Activated CD8-positive, alpha-beta memory T cell treated with anti-CD3 and anti-CD28 coated beads, Interleukin-2, amount 10 ng/mL, durations not matched to agents 7 days and 5 days (primary cell): Measurements from ENCODE around the gene PPARGC1A. TPM values are rescaled to one million over a fixed set of nuclear protein-coding genes. Genes with fewer than 3 reads are reported as not detected.

Source experiments
- ATAC-seq: fragments of 150-1000 bp; cut with Tn5 transposase; one replicate; pipeline ENCODE4 v1.10.0; 2021; ENCODE audit warnings: moderate library complexity
- CTCF ChIA-PET: fragments of 350-600 bp; sonication (Branson Sonifier 250); formaldehyde crosslinking; loops from one replicate; lab custom pipeline; 2021; ENCODE audit warnings: antibody characterized with exemption; lab: Charles Lee
- DNase-seq: peaks from one replicate; pipeline ENCODE4 v3.0.0-alpha.2; 2020
- H3K27ac Mint-ChIP-seq: one replicate; pipeline ENCODE4 v1.8.0; 2021; ENCODE audit warnings: mild to moderate bottlenecking, mixed read lengths
- H3K27me3 Mint-ChIP-seq: one replicate; pipeline ENCODE4 v1.8.0; 2021; ENCODE audit warnings: mixed read lengths
- H3K36me3 Mint-ChIP-seq: one replicate; pipeline ENCODE4 v1.8.0; 2021; ENCODE audit warnings: mild to moderate bottlenecking, mixed read lengths
- H3K4me1 Mint-ChIP-seq: one replicate; pipeline ENCODE4 v1.8.0; 2021; ENCODE audit warnings: mixed read lengths
- H3K4me3 Mint-ChIP-seq: one replicate; pipeline ENCODE4 v1.8.0; 2021; ENCODE audit warnings: mild to moderate bottlenecking, moderate library complexity, mixed read lengths
- H3K9me3 Mint-ChIP-seq: one replicate; pipeline ENCODE4 v1.8.0; 2022; ENCODE audit warnings: low read depth, mixed read lengths
- total RNA-seq, 2 experiments: library from RNA; stranded (reverse); gene quantifications; one replicate each; pipeline ENCODE4 v1.2.3, GENCODE V29; 2021

Gene PPARGC1A
- total RNA-seq, 2 experiments from 2014 or later = not detected

DNA sequence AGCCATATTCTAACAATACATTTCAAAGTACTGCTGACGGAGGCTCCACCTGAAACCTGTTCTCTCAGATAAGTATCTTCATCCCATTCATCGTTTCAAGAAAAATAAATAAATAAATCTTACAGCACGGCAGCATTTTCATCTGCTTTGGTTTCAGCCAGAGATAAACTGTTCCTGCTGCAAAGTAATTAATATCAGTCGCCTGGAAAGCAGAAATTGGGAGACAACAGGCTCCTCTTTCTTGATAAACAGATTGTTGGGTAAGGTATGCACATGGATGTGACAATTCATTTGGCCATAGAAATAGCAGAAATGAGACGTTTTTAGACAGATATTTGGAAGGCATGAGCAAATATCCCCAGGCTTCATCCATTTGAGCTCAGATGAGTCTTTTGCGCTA is 110.4 kb downstream of the PPARGC1A start:
- no peak overlapping the region for H3K27ac Mint-ChIP-seq
- H3K4me3 Mint-ChIP-seq = no peak overlapping the region
- no peak for ATAC-seq
- DNase-seq = no peak
- CTCF ChIA-PET = no interaction called here
- no peaks in the 10 kb centered on the region for H3K4me1 Mint-ChIP-seq
- H3K36me3 Mint-ChIP-seq = no peaks in the 10 kb centered on the region
- peaks cover 15% of the 10 kb centered on the region for H3K9me3 Mint-ChIP-seq
- H3K27me3 Mint-ChIP-seq = no peaks in the 10 kb centered on the region

DNA sequence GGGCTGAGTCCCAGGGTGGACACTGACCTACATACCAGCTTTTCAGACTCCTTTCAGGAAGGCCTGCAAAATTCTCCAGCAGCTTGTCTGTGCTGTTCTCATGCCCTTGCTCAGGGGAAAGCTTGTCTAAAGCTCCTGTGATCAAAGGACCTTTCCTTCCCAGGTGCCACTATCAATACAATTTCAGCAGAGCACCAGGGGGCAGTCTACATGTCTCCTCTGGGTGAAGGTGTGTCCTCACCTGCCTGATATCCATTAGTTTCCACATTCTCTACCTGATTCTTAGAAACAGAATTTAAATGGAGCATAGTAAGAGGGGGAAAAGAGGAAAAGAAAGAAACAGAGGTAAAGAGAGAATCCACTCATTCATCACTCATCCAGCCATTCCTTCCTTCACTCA is 114.2 kb downstream of the PPARGC1A start:
- Mint-ChIP-seq H3K4me3 (no peak overlapping the region), H3K36me3 (no peaks in the 10 kb centered on the region), H3K4me1 (no peaks in the 10 kb centered on the region), H3K27ac (no peak overlapping the region), H3K9me3 (peaks cover 10% of the 10 kb centered on the region), H3K27me3 (no peaks in the 10 kb centered on the region)
- no peak for ATAC-seq
- no peak for DNase-seq
- CTCF ChIA-PET = no interaction called here

DNA sequence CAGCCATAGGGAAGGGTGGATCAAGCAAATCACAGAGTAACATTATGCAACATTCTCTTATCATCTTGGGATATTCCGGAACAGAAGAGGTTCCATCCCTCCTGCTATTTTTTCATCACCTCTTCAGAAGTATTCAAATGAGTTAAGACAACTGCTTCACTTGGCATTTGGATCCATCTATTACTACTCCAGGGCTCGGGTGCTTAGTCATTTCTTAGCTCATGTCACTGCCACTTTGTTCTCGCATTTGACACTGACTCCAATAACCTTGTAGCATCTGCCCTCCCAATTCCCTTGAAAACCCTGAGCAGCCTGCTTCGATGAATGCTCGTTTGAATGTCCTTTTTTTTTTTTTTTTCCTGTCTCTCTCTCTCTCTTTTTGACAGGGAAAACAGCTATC is 114.9 kb downstream of the PPARGC1A start:
- H3K4me1 Mint-ChIP-seq = no peaks in the 10 kb centered on the region
- ATAC-seq = no peak
- CTCF ChIA-PET = no interaction called here
- no peak for DNase-seq
- H3K27ac Mint-ChIP-seq = no peak overlapping the region
- no peak overlapping the region for H3K4me3 Mint-ChIP-seq
- no peaks in the 10 kb centered on the region for H3K36me3 Mint-ChIP-seq
- H3K9me3 Mint-ChIP-seq = peaks cover 7% of the 10 kb centered on the region
- no peaks in the 10 kb centered on the region for H3K27me3 Mint-ChIP-seq

DNA sequence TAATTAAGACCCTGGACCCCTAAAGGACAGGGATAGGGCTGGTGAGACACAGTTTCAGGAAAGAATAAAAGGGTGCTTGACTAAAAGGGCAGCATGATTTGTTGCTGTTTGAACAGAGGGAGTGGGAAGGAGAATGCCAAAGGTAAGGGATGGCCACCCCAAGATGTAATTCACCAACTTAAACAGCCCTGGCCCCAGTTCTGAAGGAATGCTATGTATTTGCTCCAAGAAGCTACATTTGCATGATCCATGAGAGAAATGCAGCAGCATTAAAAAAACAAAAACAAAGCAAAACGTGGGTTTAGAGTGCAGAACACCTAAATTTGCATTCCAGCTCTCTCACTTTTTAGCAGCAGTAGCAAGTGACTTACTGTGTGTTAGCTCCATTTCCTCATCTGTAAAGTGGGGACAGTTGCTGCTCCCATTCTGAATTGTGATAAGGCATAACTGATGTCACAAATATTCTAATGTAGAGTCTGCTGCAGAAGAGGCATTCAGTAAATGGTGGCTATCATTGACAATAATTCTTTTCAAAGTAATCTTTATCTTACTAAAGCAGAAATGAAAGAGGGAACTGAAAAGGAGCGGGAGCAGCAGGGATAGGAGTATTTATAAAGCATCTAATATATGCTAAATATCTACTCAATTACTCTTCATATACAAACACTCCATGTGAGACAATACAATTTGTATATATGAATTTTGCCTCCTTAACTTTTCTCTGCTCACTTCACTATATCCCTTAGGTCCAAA is 115.8 kb downstream of the PPARGC1A start:
- Mint-ChIP-seq H3K4me3 (no peak overlapping the region), H3K36me3 (no peaks in the 10 kb centered on the region), H3K4me1 (no peaks in the 10 kb centered on the region), H3K27me3 (no peaks in the 10 kb centered on the region), H3K9me3 (peaks cover 5% of the 10 kb centered on the region), H3K27ac (no peak overlapping the region)
- ATAC-seq (no peak), DNase-seq (no peak)
- CTCF ChIA-PET = no interaction called here

DNA sequence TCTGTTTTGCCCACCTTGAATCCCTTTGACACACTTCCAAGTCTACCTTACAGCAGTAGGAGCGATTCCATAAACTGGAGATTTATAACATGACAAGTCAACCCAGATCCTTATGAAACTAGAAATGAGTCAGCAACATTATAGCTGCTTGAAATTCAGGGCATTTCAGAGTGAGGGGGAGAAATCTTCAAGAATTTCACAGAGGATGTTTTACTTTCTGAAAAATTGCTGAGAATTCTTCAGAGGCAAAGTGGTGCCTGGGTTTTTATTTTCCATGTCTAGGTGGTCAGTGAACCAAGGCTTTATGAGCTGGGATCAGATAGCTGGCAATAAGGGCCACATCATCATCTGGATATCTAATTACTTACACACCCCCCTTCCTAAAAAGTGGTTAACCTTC is 119.8 kb downstream of the PPARGC1A start:
- no peak overlapping the region for H3K4me3 Mint-ChIP-seq

DNA sequence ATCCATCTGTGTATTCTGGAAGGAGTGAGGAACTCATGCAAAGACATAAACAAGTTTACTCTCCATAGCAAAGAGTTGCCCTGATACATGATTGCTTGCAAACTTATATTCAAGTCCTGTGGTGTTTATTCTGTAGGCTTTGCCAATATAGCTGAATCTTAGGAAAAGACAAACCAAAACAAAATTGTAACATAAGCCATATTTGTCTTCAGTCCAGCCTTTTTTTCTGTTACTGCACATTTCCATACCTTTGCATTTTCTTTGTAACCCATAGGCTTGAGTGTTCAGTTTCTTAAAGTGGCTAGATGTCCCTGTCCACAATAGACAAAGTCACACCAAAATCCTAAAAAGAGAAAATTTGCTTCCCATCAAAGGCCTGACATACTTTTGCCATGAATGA is 120.4 kb downstream of the PPARGC1A start:
- no peak overlapping the region for H3K4me3 Mint-ChIP-seq
- DNase-seq (no peak), ATAC-seq (no peak)
- CTCF ChIA-PET = no interaction called here
- H3K4me1 Mint-ChIP-seq = no peaks in the 10 kb centered on the region
- peaks cover 4% of the 10 kb centered on the region for H3K9me3 Mint-ChIP-seq
- H3K27me3 Mint-ChIP-seq = no peaks in the 10 kb centered on the region
- no peak overlapping the region for H3K27ac Mint-ChIP-seq
- H3K36me3 Mint-ChIP-seq = no peaks in the 10 kb centered on the region

More for the DNA sequence above, 119.8 kb downstream of the PPARGC1A start:
- Mint-ChIP-seq H3K4me1 (no peaks in the 10 kb centered on the region), H3K36me3 (no peaks in the 10 kb centered on the region), H3K27ac (no peak overlapping the region), H3K27me3 (no peaks in the 10 kb centered on the region), H3K9me3 (peaks cover 3% of the 10 kb centered on the region)
- CTCF ChIA-PET = no interaction called here
- ATAC-seq (no peak), DNase-seq (no peak)

DNA sequence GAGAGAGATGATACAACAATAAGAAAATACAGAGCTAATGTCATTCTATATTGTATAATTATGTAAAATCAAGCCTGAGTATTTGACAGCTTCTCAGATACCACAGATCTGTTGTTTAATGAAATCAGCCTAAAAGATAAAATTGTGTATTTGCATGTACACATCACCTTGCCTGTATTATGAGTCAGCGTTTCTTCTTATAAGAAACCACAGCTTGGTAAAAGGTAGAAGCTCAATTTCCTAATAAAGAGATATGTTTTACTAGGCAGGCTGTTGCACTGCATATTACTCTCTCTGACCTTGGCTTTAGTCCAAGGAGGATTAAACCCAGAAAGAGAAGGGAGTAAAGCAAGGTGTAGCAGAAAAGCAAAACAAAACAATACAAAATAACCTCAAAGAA is 121.3 kb downstream of the PPARGC1A start:
- Mint-ChIP-seq H3K36me3 (no peaks in the 10 kb centered on the region), H3K27me3 (no peaks in the 10 kb centered on the region), H3K27ac (no peak overlapping the region), H3K9me3 (peaks cover 4% of the 10 kb centered on the region), H3K4me3 (no peak overlapping the region), H3K4me1 (no peaks in the 10 kb centered on the region)
- DNase-seq = no peak
- ATAC-seq = no peak
- CTCF ChIA-PET = no interaction called here

DNA sequence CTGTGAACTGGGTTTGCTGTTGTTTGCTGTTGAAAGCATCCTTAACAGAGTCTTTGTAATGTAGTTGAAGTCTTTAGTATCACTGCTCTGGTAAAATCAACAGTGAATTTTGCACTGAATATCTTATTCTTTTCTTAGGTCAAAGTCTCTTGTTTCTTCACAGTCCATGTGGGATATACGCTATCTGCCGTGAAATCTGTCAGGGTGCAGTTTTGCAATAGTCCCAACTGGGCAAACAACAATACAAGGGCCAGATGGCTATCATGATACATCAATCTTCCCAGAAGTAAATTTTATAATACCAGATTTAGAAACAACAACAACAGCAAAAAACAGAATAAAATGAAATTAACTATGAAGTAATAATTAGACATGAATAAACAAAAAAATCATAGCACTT is 123.5 kb downstream of the PPARGC1A start:
- Mint-ChIP-seq H3K36me3 (no peaks in the 10 kb centered on the region), H3K9me3 (peaks cover 2% of the 10 kb centered on the region), H3K27me3 (no peaks in the 10 kb centered on the region), H3K4me3 (no peak overlapping the region), H3K4me1 (no peaks in the 10 kb centered on the region), H3K27ac (no peak overlapping the region)
- DNase-seq (no peak), ATAC-seq (no peak)
- CTCF ChIA-PET = no interaction called here

DNA sequence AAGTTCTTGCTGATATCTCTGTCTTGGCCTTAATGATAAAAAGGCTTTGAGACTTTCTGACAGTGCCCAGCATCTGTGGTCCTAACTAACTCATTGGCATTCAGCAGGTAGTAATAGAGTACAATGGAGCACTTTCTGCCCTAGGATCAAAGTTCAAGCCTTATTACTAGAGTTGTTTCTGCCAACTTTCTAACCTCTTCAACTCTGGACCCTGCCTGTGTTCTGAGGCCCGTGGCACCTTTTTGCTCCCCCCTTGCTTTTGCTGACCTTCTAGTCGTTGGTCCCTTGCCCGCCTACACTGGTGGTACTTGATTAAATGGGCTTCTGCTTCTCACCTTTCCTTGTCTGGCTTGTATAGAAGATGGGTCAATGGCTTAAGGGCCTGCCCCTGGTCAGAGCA is 126.3 kb downstream of the PPARGC1A start:
- ATAC-seq (no peak), DNase-seq (no peak)
- Mint-ChIP-seq H3K27me3 (no peaks in the 10 kb centered on the region), H3K4me1 (no peaks in the 10 kb centered on the region), H3K9me3 (peaks cover 9% of the 10 kb centered on the region), H3K4me3 (no peak overlapping the region), H3K27ac (no peak overlapping the region), H3K36me3 (no peaks in the 10 kb centered on the region)
- CTCF ChIA-PET = no interaction called here

DNA sequence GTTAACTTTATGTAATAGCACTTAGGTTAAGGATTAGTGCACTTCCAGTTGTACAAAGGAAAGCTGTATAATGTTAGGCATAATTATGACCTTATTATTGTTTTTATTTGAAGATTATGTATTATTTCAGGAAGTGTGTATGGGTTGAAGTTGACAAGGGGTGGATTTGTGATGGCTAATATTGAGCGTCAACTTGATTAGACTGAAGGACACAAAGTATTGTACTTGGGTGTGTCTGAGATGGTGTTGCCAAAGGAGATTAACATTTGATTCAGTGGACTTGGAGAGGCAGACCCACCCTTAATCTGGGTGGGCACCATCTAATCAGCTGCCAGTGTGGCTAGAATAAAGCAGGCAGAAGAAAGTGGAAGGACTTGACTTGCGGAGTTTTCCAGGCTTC is 127.3 kb downstream of the PPARGC1A start:
- ATAC-seq (no peak), DNase-seq (no peak)
- CTCF ChIA-PET = no interaction called here
- no peaks in the 10 kb centered on the region for H3K27me3 Mint-ChIP-seq
- H3K4me3 Mint-ChIP-seq = no peak overlapping the region
- peaks cover 9% of the 10 kb centered on the region for H3K9me3 Mint-ChIP-seq
- no peak overlapping the region for H3K27ac Mint-ChIP-seq
- no peaks in the 10 kb centered on the region for H3K36me3 Mint-ChIP-seq
- no peaks in the 10 kb centered on the region for H3K4me1 Mint-ChIP-seq

DNA sequence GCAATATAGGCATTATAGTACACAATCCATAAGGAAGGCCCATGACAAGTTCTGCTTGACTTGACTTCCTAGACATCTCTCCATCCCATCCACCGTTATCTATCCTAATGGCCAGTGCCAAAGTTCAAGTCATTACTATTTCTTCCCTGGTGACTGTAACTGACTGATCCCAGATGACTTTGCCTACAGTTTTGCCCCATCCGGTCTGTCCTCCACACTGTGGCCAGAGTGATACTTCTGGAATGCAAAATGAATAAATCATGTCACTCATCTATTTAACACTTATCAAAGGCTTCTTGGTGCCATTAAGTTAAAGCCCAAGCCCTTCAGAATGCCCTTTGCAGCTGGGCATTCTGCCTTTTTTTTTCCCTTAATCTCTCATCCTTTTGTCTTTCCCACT is 130.8 kb downstream of the PPARGC1A start:
- Mint-ChIP-seq H3K27ac (no peak overlapping the region), H3K36me3 (no peaks in the 10 kb centered on the region), H3K4me3 (no peak overlapping the region), H3K9me3 (peaks cover 9% of the 10 kb centered on the region), H3K4me1 (no peaks in the 10 kb centered on the region), H3K27me3 (no peaks in the 10 kb centered on the region)
- DNase-seq (no peak), ATAC-seq (no peak)
- CTCF ChIA-PET = no interaction called here

DNA sequence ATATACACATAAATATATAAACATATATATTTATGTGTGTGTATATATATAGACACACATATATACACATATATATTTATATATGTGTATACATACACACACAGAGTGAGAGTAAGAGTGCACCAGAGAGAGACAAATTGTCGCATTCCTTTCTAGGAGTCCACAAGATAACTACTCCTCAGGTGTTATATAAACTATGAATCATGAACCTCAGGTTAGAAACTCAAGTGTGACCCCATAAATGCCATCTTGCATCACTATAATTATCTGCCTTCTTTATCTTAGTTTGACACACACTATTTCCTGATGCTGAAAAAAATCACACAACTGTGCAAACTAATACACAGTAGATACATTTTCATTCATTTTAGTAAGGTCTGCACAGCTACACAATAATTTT is 135.2 kb downstream of the PPARGC1A start:
- Mint-ChIP-seq H3K27me3 (no peaks in the 10 kb centered on the region), H3K27ac (no peak overlapping the region), H3K9me3 (peaks cover 9% of the 10 kb centered on the region), H3K4me1 (no peaks in the 10 kb centered on the region), H3K36me3 (no peaks in the 10 kb centered on the region), H3K4me3 (no peak overlapping the region)
- ATAC-seq (no peak), DNase-seq (no peak)
- CTCF ChIA-PET = no interaction called here

DNA sequence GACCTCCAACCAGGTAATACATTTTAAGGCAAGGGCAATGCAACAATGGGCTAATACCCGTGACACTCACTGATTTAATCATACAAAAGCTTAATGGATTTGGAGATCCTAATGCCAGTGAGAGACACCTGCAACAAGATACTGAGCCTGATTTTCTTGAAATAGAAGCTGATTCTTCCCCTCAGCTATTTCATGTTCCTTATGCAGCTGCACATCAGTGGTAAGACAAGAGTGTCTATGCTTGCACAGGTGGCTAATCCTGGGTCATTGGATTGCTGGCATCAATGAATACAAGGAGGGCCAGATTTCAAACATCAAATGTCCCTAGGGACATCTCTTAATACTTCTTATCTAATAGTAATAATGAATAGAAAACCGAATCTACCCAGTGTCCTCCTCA is 139.7 kb downstream of the PPARGC1A start:
- no peaks in the 10 kb centered on the region for H3K27me3 Mint-ChIP-seq
- ATAC-seq (no peak), DNase-seq (no peak)
- CTCF ChIA-PET = no interaction called here
- no peaks in the 10 kb centered on the region for H3K4me1 Mint-ChIP-seq
- no peaks in the 10 kb centered on the region for H3K36me3 Mint-ChIP-seq
- no peak overlapping the region for H3K27ac Mint-ChIP-seq
- no peak overlapping the region for H3K4me3 Mint-ChIP-seq
- peaks cover 6% of the 10 kb centered on the region for H3K9me3 Mint-ChIP-seq

DNA sequence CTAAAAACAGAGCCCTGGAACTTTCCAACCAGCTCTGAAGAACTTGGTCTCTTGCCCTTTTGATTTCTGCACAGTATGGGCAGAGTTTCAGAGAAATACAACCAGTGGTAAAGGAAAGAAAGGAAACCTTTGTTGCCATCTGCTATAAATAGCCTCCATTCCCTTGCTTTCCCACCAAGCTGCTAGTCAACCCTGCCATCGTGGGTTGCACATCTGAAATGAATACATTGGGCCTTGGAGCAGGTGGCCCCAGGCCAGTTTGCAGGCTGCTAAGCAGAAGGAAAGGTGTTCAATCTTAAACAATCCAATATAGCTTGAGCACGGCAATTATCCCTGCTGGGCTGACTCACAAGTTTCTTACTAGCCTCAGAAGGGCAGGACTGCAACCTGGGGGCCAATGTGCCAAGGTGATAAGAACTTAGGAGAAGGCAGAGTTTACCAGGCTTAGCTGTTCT is 142.5 kb downstream of the PPARGC1A start:
- Mint-ChIP-seq H3K27me3 (no peaks in the 10 kb centered on the region), H3K36me3 (no peaks in the 10 kb centered on the region), H3K27ac (no peak overlapping the region), H3K9me3 (peaks cover 4% of the 10 kb centered on the region), H3K4me3 (no peak overlapping the region), H3K4me1 (no peaks in the 10 kb centered on the region)
- ATAC-seq (no peak), DNase-seq (no peak)
- CTCF ChIA-PET = no interaction called here
